Fibroblast of skin of abdomen (primary cell): ENCODE data around the gene MORN1.
A peak's percentile ranks its signal among the peaks of the same experiment; 100 is the strongest.

ENCODE experiments used
- DNase-seq: peaks from one replicate; pipeline ENCODE4 v3.0.0-alpha.2; 2013

The MORN1 gene

DNA sequence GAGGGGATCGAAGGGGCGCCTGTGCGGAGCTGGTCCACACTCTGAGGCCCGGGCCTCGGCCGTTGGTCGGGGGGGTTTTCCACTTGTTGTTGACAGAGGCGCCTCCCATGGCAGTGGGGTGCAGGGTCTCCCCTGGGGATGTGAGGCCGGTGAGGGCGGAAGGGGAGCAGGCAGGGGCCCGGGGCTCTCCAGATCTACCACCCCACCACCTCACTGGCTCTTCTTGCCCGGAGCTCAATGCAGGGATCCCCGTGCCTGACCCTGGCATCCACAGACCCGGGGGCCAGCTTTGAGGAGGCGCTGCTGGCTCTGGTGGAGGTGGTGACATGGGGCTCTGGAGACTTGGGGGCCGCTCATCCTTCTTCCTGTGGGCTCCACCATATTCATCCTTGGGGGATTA lies 28.1 kb upstream of the MORN1 start:
- DNase-seq, result no peak

DNA sequence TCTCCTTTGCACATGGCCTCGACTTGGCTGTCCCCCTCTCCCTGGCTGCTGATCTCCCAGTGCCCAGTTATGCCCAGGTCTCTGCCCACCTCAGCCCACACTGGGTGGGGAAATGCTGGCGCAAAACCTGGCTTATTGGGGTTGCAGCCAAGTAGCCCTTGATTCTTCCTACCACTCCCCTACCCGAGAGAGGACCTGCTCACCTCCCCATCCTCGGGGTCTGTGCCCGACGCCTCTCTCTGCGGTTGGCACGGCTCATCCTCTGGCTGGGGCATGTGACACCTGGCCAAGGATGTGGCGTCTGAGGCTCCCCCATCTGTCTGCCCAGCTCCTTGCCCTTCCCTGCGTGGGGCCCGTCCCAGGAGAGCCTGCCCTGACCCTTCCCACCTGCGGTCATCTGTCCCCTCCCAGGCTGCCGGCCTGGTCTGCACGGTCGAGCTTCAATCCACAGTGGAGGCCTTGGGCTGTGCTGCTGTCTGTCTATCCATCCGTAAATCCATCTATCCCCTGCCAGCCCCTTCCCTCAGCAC lies 27.5 kb upstream of the MORN1 start:
- DNase-seq, result no peak

DNA sequence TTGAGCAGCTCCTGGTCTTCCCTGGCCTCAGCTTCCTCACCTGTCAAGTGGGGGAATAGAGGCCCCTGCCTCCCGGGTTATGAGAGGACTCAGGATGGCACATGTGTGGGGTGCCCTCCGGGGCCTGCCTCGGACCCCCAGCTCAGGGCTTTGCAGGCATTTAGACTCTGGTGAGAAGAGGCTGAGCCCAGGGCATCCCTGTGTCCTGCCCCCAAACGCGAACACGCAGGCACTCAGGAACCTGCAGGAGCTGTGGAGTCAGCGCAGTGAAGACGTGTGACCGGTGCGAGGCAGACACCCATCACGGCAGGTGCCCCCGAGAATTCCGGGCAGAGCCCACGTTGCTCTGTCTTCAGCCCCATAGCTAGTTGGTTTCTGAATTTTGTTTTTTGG lies 26.5 kb upstream of the MORN1 start:
- no peak for DNase-seq

DNA sequence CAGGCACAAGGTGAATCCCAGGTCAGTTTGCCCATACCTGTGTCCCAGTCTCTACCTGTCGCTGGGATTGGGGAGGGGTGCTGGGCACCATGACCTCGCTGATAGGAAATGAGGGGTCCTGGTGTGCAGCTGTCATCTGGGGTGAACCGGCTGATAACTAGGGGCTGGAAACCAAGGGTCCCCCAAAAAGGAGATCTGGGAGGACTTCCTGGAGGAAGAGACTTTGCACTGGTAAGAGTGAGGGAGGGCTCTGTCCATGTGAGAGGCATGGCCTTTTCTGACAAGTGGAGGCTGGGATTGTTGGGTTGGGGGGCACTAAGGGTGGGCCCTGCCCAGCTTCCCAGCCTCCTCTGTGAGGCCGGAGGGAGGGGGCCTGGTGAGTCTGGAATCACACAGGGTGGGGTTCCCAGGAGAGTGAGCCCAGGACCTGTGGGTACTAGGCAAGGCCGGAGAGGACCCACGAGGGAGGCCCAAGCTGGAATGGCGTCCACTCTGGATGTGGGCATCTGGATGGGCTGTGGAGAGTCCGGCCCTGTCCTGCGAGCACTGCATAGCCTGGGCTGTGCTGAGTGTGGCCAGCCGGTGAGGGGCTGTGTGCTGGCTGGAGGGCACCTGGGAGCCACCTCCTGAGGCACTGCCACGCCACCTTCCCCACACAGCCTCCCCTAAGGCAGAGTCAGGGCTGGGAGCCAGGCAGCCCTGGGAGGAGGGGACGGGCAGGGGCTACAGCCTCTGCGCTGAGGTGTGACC lies 25.9 kb upstream of the MORN1 start:
- no peak for DNase-seq

DNA sequence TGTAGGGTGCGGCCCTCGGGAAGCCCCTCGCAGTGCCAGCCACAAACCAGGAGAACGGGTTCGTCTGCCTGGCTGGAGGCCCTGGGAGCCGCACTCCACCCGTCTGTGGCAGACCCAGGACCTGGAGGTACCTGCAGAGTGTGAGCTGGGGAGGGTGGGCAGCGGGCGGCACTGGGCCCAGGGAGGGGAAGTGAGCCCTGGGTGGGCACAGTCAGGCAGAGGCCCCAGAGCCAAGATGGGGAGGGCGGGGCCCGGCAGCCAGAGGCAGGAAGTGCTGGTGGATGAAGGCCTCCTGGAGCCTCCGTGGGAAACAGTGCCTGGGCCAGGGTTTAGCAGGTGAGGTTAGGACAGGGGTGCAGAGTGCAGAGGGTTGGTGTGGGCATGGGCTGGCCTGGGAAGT lies 25.0 kb upstream of the MORN1 start:
- DNase-seq, result no peak

DNA sequence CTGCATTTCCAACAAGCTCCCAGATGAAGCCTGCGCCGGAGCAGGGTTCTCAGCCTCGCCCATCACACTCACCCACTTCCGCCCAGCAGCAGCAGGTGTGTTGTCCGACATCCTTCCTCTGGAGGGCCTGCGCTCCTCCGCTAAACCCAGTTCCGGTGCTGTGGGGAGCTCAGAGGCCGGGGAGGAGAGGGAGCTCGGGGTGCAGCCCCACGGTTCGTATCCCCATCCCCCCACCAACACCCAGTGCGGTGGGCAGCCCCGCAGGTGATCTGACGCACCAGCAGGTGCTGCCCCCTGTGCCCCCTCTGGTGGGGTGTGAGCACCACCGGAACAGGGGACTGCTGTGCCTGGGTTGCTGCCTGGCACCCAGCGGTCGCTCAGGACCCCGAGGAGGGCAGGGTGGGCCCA lies 24.5 kb upstream of the MORN1 start:
- DNase-seq, result no peak

DNA sequence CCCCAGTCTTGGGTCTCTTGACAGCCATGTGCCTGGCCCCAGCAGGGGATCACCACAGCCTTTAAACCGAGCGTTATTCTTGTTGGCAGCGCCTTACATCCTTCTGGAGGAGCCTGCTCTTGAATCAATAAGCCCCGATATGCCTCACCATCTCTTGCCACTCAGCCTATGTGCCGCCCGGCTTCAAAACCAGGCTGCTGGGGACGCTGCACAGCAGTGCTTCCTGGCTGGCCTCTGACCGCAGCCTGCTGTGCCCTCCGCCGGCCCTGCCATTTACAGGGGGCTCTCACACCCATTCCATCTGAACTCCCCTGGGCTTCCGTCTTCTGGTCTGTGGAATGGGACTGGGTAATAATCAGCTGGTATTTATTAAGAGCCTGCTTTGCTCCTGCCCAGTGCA lies 24.0 kb upstream of the MORN1 start:
- no peak for DNase-seq

DNA sequence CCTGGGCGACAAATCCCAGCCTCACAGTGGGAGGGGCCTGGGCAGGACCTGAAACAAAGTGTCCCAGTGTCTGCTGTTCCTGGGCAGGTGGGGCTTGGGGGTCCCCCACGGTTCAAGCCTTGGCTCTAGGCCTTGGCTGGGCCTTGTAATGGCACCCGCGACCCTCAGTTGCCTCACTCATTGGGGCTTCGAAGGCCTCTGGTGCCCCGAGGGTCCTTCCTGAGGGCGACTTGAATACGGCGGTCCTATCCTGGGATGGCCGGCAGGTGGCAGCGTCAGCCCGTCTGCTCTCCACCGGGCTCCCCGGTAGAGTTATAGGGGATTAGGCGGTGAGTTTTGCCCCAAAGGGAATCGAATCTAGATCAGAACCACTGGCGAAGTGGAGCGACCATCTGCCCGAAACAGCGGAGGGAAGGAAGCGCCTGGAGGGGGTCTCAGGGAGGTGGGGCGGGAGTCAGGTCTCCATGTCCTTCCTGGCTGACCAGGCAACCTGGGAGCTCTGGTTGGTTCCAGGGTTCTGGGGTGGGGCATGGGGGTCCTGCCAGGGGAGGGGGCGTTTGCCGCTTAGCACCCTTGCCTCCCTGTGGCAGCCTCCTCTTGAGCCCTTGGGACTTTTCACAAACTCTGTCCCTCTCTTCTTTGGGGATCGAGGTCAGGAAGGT lies 23.1 kb upstream of the MORN1 start:
- peak; percentile 61 for DNase-seq

DNA sequence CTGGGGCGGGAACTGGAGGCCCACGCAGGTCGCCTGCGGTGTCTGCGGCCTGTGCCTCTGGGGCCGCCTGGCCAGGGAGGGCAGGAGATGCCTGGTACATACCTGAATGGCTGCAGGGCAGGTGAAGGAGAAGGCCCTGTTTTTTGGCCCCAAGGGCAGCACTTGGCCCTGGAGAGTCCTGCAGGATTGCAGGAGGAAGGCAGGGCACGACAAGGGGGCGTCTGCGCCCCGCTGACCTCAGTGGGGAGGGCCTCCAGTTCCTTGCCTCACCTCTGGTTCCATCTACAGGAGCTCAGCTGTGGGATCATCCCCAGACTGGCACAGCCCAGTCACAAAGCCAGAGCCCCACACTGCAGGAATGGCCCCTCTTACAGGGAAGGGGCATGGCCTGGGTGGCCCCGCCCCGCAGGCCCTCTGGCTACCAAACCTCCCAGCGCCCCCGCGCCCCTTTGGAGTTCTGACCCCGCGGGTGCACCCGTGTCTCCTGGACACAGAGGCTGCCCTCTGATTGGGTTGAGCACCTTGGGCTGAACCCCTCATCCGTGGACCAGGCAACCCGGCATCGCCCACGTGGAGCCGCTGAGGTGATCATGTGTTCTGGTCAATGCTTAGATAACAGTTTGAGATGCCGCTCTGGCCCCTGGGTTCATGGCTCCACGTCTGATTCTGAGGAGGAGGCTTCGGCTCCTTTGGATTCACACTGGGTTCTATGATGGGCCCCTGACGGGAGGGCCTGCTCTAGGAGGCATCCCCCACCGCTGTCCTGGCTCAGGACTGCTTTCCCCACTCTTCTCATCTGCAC lies 22.3 kb upstream of the MORN1 start:
- no peak for DNase-seq

DNA sequence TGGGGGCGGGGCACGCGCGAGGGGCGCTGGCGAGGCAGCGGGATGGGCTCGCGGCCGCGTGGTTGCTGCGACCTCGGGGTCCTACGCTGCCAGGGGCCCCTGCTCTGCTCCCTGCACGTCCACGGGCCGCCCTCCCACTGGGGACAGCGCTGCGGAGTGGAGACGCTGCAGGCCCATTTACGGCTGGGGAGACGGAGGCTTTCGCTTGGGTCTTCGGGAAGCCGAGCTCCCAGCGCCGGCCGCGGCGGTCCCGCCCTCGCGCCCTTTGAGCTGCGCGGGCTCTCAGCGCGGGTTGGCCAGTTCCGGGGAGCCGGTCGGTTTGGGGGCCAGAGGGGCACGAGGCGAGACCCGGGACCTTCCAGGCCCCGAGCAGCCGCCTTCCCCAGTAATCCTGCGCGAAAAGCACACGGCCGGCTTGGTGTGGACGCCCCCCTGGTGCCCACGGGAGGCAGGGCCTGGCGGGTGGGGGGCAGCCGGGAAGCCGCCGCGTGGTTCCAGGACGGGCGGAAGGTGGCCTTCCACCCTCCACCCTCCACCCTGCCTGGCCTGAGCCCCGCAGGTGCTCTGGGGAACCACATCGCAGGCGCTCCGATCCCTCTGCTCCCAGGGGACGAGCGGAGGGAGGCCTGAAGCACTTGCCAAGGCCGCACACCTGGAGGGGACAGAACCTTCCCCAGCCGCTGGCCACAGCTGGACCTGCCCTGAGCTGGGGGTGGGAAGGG lies 21.6 kb upstream of the MORN1 start:
- DNase-seq, result no peak

DNA sequence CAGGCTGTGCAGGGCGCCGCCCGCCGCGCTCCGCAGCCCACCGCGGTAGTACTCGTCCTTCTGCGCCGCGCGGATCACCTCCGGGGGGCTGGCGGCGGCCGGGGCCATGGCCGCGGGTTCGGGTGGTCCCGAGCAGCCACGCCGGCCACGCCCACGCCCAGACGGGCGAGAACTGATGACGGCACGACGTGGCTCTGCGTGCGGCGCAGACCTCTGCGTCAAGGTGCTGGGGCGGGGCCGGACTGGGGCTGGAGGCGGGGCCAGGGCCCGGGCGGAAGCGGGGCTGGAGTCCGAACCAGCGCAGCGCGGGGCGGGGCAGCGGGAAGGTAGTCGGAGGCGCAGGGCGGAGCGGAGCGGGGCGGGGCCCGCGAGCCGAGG lies 21.0 kb upstream of the MORN1 start, which contains the start of gene PEX10:
TSS of gene PEX10 (minus strand) at position 170 of the 378 bp plus-strand sequence. CDS start at position 108, 62 bp downstream.
- peak; percentile 95 for DNase-seq

DNA sequence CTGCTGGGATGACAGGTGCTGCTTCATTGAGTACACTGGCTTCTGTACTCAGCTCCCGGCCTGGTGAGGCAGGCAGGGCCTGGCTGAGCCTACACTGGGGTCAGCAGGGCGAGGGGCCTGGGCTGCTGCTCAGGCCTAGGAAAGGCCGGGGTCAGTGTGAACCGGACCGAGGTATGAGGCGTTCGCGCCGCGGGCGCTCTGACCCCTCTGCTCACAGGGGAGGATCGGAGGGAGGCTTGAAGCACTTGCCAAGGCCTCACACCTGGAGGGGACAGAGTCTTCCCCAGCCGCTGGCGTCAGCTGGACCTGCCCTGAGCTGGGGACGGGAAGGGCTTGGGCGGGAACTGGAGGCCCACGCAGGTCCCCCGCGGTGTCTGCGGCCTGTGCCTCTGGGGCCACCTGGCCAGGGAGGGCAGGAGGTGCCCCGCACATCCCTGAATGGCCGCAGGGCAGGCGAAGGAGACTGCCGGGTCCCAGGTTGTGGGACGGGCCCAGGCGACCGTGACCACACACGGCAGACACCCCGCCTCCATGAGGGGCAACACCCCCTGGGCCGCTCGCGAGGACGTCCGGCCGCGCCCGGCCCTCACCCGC lies 20.5 kb upstream of the MORN1 start:
- no peak for DNase-seq

DNA sequence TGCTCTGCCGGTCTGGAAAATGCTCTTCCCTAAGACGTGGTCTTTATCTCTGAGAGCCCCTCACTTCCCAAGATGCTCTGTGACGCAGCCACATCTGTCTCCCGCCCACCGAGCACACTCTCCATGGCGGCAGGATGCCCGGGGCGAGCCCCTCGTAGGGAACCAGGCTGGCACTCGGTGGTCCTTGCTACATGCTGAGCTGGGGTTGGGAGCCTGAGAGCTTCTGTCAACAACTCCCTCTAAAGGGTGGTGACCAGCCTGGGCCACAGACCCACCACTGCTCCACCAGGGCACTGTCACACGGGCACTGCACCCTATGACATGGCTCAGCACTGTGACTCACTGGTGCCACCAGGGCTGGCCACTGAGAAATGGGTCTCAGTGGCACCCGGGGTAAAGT lies 18.4 kb upstream of the MORN1 start:
- no peak for DNase-seq

DNA sequence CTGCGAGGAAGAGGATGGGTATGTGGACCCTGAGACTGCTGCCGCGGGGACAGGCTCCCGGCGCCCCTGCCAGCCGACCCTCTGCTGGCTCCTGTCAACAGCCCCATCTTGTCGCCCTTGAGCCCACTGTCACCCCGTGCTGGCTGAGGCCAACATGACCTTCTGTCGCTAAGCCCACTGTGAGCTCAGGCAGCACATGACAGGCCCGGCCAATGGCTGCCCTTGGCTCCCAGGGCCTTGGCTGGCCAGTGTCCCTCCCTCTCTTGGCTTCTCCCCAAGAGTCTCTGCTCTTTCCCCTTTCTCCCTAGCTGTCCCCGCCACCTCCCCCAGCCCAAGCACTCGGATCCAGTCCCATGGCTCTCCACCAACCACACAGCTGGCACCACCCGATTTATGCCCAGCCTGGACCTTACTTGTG lies 17.5 kb upstream of the MORN1 start:
- no peak for DNase-seq

DNA sequence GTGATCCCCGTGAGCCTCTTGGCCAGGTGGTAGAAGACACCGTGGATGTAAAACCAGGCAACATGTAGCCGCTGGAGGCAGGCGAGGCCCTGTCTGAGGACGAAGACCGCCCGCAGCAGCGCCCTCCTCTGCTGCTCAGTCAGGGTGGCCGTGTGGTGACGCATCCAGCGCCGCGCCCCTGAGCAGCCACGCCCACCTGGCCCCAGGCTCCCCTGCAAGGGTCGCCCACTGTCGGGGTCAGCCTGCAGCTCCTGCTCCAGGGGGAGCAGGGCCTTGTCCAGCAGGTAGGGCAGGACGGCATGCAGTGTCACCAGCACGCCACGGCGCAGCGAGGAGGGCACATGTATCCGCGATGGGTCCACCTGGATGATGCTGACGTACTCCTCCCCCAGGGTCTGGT lies 17.1 kb upstream of the MORN1 start:
- no peak for DNase-seq

DNA sequence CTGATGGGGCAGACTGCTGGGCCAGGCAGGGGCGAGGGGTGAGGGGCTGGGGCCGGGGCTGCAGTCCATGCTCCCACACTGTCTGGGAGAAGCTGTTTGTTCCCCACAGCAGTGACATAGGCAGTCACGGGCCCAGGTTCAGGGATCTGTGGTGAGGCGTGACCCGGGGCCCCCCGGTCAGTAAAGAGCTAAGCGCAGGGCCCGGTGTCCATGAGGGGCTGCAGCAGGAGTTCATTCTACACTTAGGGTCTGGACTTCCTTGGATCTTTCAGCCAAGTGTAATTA lies 16.6 kb upstream of the MORN1 start:
- DNase-seq, result no peak

DNA sequence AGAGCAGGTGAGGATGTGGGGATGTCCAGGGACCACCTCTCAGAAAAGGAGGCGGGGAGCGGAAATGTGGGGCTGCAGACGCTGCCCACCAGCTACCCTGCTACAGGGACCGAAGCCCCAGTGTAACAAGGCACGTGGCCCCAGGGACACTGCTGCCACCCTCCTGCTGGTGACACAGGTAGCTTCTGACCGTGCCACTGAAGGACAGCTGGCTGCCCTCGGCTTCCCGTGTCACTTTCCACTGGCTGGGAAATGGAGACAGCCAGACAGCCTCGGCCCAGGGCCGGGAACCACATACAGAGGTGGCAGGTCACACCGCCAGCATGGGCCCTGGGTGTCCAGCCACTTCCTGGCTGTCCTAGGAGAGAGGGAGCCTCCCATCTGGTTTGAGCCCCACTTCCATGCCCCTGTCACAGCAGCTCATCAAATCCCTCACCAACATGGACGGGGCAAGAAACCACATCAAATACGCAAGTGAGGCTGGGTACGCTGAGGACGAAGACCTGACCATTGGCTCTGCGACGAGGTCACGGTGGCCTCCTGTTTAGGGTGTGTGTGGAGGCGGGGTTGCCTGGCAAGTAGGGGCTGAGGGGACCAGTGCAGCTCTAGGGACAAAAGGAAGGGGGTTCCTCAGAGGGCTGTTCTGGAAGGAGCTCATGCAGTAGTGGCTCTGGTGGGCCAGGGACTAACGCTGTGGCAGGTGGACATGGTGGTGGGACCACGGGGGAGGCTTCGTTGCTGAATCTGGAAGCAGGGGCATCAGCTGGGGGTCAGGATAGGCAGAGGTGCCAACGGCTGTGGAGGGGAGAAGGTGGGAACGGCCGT lies 16.0 kb upstream of the MORN1 start:
- DNase-seq, result no peak

DNA sequence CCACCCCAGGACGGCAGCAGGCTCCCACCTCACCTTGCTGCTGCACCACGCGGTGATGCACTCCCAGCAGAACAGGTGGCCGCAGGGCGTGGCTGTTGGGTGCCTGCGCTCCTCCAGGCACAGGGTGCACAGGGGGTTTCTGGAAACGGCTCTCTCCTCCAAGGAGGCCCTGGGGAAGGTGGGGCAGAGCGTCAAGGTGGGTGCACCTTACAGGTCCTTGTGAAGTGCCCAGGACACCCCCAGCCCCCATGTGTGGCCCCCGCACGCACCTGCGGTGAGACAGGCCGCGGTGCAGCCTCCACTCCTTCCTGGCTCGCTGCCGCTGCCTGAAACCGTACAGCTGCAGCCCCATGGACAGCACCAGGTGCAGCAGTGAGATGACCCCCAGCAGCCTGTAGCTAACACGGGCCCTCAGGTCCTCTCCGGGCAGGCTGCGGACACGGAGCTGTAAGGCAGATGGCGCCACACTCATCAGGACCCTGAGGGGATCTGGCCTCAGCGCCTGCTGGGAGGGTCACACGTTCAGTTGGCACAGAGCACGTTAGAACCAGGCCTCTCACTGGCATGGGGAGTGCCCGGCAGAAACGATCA lies 15.2 kb upstream of the MORN1 start:
- no peak for DNase-seq

DNA sequence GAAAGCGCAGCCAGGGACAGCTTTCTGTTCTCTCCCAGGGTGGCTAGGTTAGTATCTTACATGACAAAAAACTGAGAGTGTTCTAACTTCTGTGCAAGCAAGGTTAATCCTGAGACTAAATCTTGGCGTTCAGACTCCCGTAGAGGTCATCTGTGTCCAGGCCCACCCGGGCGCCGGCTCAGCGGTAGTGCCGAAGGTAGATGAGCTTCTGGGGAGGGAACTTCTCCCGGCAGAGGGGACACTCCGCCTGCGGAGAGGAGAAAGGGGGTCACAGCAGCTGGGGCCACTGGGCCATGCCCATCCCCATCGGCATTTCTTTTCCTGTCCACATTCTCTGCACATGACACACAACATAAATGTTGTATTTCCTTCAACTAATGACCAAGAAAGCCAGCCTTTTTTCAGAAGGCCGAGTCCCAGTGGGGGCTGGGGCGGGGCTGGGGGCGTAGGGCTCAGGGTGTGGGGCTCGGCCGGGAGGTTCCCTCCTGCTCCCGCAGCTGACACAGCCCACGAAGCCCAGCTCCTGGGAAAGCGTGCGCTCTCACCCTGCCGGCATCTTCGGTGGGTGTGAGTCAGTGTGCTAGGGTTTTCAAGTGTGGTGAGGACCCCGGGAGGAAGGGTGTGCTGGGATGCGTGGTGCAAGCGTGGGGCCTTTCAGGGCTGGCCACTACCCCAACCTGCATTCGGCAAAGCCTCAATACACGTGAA lies 14.4 kb upstream of the MORN1 start:
- peak; percentile 47 for DNase-seq

DNA sequence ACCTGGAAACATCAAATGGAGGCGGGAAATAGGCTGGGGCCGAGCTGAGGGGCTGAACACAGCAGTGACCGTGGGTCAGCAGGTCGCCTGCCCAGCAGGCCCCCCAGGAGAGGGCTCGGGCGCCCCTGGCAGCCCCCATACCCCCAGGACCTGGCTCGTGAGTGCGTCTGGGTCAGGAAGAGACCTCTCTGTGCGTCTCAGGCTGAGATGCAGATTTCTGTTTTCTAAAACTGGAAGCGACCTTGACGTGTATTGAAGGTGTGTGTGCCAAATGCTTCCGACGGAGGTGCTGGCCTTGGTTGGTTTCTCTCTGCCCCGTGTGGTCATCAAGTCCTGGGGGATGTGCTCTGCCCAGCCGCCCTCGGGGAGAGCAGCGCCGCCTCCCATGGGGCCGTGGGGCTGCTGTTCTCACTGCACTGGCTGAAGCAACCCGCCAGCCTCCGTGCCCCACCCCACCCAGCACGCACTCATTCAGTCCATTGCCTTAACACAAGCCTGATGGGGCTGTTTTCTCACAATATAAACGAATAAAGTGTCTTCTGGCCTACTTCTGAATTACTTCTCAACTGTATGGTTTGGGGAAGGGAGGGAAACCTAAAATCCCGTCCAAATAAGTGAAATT lies 13.6 kb upstream of the MORN1 start:
- no peak for DNase-seq
